Caco-2 (cell line): ENCODE measurements around the gene GAK. TPM values are rescaled to one million over a fixed set of nuclear protein-coding genes. Genes with fewer than 3 reads are reported as not detected.

Experiments used
- BruUV-seq: library from RNA; stranded (reverse); fragments of 400-500 nt; replicated peaks from 2 replicates; lab custom pipeline; 2021; lab: Mats Ljungman, UMichigan
- CTCF ChIA-PET: fragments of 300-600 bp; sonication (Branson Sonifier 250); formaldehyde crosslinking; loops from one replicate; lab custom pipeline; 2022; ENCODE audit warnings: antibody characterized with exemption; lab: Charles Lee
- POLR2A ChIA-PET: fragments of 300-600 bp; sonication (Branson Sonifier 250); formaldehyde crosslinking; loops from one replicate; lab custom pipeline; 2022; ENCODE audit warnings: antibody characterized with exemption; lab: Charles Lee
- DNase-seq, 2 experiments: peaks; one replicate each; pipeline versions ENCODE4 v3.0.0 to v3.0.0-alpha.2; 2020 to 2022
- H3K27me3 ChIP-seq: replicated peaks from 2 replicates; pipeline ENCODE4 v1.6.0; 2011; ENCODE audit warnings: low read length; ENCODE audit not compliant: control insufficient read depth, insufficient read depth
- H3K36me3 ChIP-seq: 2 replicates; pipeline ENCODE4 v1.5.1; 2011; ENCODE audit warnings: low read length; ENCODE audit not compliant: control insufficient read depth, insufficient read depth
- H3K4me1 ChIP-seq: fragments of 250-450 bp; sonication (Bioruptor Pico); 2 replicates; pipeline ENCODE4 v1.5.1; 2020; ENCODE audit warnings: mild to moderate bottlenecking
- H3K4me3 ChIP-seq: 2 replicates; pipeline ENCODE4 v1.5.1; 2011; ENCODE audit warnings: low read depth, mild to moderate bottlenecking, control low read depth, low read length
- H3K9me3 ChIP-seq: fragments of 250-450 bp; sonication (Bioruptor Pico); 2 replicates; pipeline ENCODE4 v1.5.1; 2020; ENCODE audit warnings: mild to moderate bottlenecking, moderate library complexity
- H3K27ac Mint-ChIP-seq: one replicate; pipeline ENCODE4 v1.8.0; 2022; ENCODE audit warnings: mixed read lengths; ENCODE audit not compliant: unreplicated experiment
- H3K27me3 Mint-ChIP-seq: one replicate; pipeline ENCODE4 v1.8.0; 2022; ENCODE audit warnings: mixed read lengths; ENCODE audit not compliant: insufficient read depth, unreplicated experiment
- H3K36me3 Mint-ChIP-seq: one replicate; pipeline ENCODE4 v1.8.0; 2022; ENCODE audit warnings: mild to moderate bottlenecking, mixed read lengths; ENCODE audit not compliant: insufficient read depth, unreplicated experiment
- H3K4me1 Mint-ChIP-seq: one replicate; pipeline ENCODE4 v1.8.0; 2022; ENCODE audit warnings: low read depth, mixed read lengths; ENCODE audit not compliant: unreplicated experiment
- H3K4me3 Mint-ChIP-seq: one replicate; pipeline ENCODE4 v1.8.0; 2022; ENCODE audit warnings: mild to moderate bottlenecking, moderate library complexity, mixed read lengths; ENCODE audit not compliant: unreplicated experiment
- H3K9me3 Mint-ChIP-seq: one replicate; pipeline ENCODE4 v1.8.0; 2022; ENCODE audit warnings: mixed read lengths; ENCODE audit not compliant: unreplicated experiment
- intact Hi-C: fragments of 100-400 bp; cut with micrococcal nuclease; formaldehyde crosslinking; loops from one replicate; pipeline ENCODE4 v1.10.0; 2022; ENCODE audit not compliant: unreplicated experiment
- total RNA-seq: library from RNA; stranded (reverse); gene quantifications from 2 replicates; pipeline ENCODE4 v1.2.3, GENCODE V29; 2022
- TF ChIP-seq, protein P1 (sequence below), 2 experiments: fragments of 200-600 bp in 1 of 2; IDR thresholded peaks; 1 replicate in 1 of 2; 2 replicates in 1 of 2; pipeline versions ENCODE4 v1.5.1 to v1.8.0; 2011 to 2022; ENCODE audit warnings: antibody characterized with exemption in 1 of 2, control low read depth in 1 of 2, inconsistent platforms in 1 of 2, low read depth in 1 of 2, low read length in 1 of 2, mild to moderate bottlenecking in 1 of 2, moderate library complexity in 1 of 2; ENCODE audit not compliant: insufficient read depth in 1 of 2, severe bottlenecking in 1 of 2, unreplicated experiment in 1 of 2

Gene GAK
- total RNA-seq, 1 experiment from 2014 or later = 126 TPM

- Mint-ChIP-seq H3K27ac (no peak overlapping the region), H3K36me3 (peaks cover 32% of the 10 kb centered on the region), H3K4me1 (no peaks in the 10 kb centered on the region), H3K4me3 (no peak overlapping the region), H3K27me3 (no peaks in the 10 kb centered on the region), H3K9me3 (no peaks in the 10 kb centered on the region)
- H3K36me3 ChIP-seq = no peaks in the 10 kb centered on the region; the same call in 1 of the 2 replicates
- H3K27me3 ChIP-seq = no peaks in the 10 kb centered on the region
- CTCF ChIA-PET = no interaction called here
- BruUV-seq = no TSS peak
- no peaks in the 10 kb centered on the region for H3K9me3 ChIP-seq
- DNase-seq = no peak
- H3K4me3 ChIP-seq = no peak overlapping the region
- H3K4me1 ChIP-seq = no peaks in the 10 kb centered on the region
- POLR2A ChIA-PET = no interaction called here
- intact Hi-C loops = no loop called here
- TF ChIP-seq, protein P1, sequence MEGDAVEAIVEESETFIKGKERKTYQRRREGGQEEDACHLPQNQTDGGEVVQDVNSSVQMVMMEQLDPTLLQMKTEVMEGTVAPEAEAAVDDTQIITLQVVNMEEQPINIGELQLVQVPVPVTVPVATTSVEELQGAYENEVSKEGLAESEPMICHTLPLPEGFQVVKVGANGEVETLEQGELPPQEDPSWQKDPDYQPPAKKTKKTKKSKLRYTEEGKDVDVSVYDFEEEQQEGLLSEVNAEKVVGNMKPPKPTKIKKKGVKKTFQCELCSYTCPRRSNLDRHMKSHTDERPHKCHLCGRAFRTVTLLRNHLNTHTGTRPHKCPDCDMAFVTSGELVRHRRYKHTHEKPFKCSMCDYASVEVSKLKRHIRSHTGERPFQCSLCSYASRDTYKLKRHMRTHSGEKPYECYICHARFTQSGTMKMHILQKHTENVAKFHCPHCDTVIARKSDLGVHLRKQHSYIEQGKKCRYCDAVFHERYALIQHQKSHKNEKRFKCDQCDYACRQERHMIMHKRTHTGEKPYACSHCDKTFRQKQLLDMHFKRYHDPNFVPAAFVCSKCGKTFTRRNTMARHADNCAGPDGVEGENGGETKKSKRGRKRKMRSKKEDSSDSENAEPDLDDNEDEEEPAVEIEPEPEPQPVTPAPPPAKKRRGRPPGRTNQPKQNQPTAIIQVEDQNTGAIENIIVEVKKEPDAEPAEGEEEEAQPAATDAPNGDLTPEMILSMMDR (IDR thresholded peaks at IDR 0.05; ENCODE audit: insufficient read depth in 1 of 2, low read depth in 1 of 2, low read length in 1 of 2, severe bottlenecking in 1 of 2, unreplicated experiment in 1 of 2) = no peak
These were observed 30.4 kb upstream of the GAK start for GRCh38 chr4:962231-963208.

GRCh38 chr4:961351-962230, 29.5 kb upstream of the GAK start:
- H3K4me1 Mint-ChIP-seq = no peaks in the 10 kb centered on the region
- Histone ChIP-seq H3K4me3 (no peak overlapping the region), H3K4me1 (no peaks in the 10 kb centered on the region), H3K36me3 (no peaks in the 10 kb centered on the region; the same call in 1 of the 2 replicates), H3K27me3 (no peaks in the 10 kb centered on the region), H3K9me3 (no peaks in the 10 kb centered on the region)
- intact Hi-C loops = no loop called here
- no peak overlapping the region for H3K27ac Mint-ChIP-seq
- H3K36me3 Mint-ChIP-seq = peaks cover 32% of the 10 kb centered on the region
- no TSS peak for BruUV-seq
- CTCF ChIA-PET = no interaction called here
- no peaks in the 10 kb centered on the region for H3K9me3 Mint-ChIP-seq
- no peak overlapping the region for H3K4me3 Mint-ChIP-seq
- POLR2A ChIA-PET = no interaction called here
- DNase-seq = no peak
- H3K27me3 Mint-ChIP-seq = no peaks in the 10 kb centered on the region
- TF ChIP-seq, protein P1 (IDR thresholded peaks at IDR 0.05; ENCODE audit: insufficient read depth in 1 of 2, low read depth in 1 of 2, low read length in 1 of 2, severe bottlenecking in 1 of 2, unreplicated experiment in 1 of 2) = no peak
